ENCODE data around the gene WDR17.
A peak's percentile ranks its signal among the peaks of the same experiment; 100 is the strongest.
"Not testable (repeated sequence)": the region's sequence is repeated elsewhere in the genome, so short reads cannot be mapped to it uniquely, and the experiment has no call there.

The WDR17 gene

DNA sequence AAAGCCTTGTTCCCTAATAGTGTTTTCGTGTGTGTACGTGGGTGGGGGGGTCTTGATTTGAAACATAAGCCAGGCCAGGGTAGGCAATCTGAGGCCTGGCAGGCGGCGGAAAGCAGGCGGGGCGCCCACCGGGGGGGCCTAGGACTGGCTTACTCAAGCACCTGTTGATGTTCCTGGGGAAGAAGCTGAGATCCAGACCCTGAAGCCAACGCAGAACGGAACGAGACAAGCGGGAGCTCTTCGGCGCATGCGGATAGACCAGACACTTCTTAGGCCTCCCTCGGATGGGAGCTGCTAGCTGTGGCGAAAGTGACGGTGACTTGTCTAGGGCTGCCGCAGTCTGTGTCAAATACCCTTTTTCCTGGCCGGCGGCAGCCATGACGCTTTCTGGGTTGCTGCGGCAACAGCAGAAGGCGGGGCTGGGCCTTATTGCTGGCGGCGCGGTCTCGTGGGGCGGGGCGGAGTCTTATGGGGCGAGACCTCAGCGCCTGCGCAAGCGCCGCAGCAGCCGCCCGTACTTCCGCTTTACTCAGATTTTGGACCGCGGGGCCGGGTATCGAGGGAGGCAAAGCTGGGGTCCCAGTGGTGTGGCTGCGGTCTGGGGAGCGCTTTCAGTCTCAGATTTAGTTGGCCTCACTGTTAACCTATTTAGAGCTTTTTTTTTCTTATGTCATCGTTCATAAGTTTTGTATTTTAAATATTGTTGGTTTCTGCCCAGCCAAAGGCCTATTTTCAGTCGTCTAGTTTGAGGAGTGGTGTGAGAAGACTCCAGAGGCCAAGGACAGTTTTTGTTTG lies 129.7 kb downstream of the WDR17 start, which contains the start of gene SPATA4:
SPATA4 (minus strand) TSS at position 402 of the 795 bp plus-strand sequence; CDS start at position 379, 23 bp downstream.
- peak; percentile 94 for DNase-seq

DNA sequence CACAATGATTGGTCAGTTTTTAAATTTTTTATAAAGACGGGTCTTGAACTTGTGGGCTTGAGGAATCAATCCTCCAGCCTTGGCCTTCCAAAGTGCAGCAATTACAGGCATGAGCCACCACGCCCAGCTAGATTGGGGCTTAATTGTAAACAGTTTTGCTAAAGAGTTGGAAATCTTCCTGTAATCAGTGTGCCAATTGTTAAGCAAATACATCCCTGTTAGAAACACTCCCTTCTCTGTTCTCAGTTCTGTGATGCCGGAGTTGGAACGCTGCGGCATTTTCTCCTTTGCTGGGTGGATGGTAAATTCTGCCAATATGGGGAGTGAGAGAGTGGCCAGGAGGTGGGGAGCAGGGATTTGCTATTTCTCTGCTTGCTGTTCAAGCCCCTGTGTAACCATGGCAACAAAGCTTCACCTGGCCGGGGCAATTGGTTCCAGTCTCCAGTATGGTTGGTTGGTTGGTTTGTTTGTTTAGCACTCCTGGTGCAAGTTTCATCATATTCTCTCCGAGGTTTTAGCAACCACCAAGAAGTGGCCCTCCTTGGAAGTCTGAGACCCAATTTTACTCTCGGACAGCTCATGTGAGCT lies 132.8 kb downstream of the WDR17 start:
- DNase-seq, result peak; percentile 17

DNA sequence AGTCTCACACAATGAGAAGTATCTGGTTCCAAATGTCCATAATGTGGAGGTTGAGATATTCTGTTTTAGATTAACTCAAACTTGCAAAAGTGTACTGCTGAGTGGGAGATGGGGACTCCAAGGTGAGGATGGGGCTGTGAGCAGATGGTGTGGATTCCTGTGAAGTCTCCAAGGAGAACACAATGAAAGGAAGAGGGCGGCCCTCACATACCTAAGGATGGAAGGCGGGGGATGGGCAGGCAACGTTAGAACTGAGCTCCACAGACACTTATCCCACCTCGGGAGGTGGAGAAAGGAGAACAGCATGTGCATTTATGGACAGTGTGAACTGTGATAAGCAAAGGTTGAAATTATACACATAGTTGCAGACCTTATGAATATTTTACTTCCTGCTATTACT lies 139.7 kb downstream of the WDR17 start:
- DNase-seq, result peak; percentile 22

DNA sequence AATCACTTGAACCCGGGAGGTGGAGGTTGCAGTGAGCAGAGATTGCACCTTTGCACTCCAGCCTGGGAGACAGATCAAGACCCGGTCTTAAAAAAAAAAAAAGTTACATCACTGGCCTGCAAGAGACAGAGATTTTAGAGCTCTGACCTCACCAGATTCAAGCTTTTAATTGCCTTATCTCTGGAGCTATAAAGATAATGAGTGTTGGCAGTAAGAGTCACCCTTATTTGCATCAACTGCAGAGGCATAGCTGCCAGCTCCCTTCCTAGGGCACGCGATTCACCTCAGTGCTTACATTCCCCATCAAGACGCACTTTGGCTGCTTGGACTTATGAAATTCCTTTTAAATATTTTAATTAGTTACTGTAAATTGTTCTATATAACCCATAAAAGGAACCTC lies 142.2 kb downstream of the WDR17 start:
- peak; percentile 82 for DNase-seq

DNA sequence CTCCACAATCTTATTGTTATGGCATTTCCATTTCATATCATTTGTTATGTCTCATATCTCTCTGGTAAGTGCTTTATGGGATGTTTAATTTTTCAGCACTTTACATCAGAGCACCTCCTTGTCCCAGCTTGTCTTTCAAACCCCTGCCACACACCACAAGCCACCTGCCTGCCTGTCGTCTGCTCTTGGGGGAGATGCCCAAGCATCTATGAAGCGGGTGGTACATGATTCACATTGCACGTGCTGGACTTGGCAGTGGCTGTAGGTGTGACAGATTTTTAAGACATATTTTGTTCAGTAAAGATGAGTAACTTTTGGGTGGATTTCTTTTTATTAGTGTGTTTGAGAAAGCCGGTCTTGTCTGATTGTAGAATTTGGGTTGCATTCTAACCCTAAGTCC lies 143.9 kb downstream of the WDR17 start:
- DNase-seq, result no peak

DNA sequence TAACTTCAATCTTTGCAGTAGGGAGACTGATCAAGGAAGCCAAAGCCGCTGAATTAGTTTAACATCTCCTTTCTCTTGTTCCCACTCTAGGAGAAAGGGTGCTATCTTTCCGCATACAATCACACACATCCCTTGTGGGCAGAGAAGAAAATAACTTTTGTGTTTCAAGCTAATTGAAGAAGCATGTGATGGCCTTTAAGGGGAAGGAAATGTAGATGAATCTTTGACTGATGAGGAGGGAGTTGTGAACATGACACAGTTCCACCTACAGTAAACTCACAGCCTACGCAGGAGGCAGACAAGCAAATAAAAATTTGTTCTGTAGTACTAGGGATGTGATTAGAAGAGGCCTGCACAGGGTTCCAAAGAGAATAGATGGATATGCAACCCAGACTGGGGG lies 144.5 kb downstream of the WDR17 start:
- no peak for DNase-seq

DNA sequence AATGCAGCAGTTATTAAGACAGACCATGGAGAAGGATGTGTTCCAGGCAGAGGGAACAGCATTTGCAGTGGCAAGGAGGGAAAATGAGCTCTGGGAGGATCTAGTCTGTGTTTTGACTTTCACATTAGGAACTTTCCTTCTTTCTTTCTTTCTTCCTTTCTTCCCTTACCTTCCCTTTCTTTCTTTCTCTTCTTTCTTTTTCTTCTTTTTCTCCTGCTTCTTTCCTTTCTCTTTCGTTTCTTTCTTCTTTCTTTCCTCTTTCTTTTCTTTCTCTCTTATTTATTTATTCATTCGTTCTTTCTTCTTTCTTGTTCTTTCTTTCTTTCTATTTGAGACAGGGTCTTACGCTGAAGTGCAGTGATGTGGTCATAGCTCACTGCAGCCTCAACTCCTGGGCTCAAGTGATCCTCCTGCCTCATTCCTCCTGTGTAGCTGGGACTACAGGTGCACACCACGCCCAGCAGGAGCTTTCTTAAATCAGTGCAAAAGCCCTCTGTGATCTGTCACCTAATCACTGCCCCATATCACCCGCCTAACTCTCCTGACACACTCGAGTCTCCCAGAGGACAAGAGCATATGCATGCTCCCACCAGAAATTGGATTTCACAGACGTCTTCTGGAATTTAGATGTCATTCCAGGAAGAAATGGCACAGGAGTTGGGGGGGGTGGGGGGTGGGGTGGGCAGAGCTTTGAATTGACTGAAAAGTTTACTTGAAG lies 145.1 kb downstream of the WDR17 start:
- DNase-seq, result peak; percentile 32

DNA sequence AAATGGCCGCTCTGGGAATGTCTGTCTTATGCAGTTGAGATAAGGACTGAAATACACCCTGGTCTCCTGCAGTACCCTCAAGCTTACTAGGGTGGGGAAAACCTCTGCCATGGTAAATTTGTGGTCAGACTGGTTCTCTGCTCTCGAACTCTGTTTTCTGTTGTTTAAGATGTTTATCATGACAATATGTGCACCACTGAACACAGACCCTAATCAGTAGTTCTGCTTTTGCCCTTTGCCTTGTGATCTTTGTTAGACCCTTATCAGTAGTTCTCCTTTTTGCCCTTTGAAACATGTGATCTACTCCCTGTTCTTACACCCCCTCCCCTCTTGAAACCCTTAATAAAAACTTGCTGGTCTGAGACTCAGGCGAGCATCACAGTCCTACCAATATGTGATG lies 146.7 kb downstream of the WDR17 start:
- DNase-seq, result not testable (repeated sequence)

DNA sequence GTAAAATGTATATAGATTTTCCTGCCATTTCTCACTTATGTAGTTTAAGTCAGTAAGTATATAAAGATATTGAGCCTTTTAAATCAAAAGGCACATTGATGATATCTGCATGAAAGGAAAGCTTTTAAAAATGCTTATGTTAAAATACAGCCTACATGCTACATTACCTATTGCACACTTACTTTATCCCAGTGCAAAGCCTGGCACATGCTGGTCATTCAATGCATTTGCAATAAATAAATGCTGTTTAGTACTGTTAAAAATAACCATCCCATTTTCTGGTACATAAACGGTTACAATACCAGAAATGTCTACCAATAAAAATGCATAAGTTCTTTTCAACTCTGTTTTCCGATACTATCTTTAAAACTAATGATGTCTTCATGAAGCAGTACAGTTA lies 151.9 kb downstream of the WDR17 start:
- DNase-seq, result no peak

DNA sequence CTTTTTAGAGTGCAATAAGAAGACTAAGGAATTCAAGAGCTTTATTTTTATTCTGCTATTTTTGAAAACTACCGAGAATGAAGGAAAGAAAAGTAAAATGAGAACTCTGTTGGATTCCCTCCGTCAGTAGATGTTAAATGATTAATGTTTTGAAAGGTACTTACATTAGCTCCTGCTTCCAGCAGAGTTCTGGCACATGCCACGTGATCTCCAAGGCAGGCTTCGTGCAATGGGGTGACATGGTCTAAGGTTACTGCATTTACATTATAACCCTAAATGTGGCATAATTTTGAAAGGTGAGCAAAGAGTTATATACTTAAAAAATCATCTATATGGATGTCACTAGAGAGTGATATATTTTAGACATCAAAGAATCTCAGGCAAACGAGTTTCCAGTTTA lies 156.5 kb downstream of the WDR17 start:
- no peak for DNase-seq

DNA sequence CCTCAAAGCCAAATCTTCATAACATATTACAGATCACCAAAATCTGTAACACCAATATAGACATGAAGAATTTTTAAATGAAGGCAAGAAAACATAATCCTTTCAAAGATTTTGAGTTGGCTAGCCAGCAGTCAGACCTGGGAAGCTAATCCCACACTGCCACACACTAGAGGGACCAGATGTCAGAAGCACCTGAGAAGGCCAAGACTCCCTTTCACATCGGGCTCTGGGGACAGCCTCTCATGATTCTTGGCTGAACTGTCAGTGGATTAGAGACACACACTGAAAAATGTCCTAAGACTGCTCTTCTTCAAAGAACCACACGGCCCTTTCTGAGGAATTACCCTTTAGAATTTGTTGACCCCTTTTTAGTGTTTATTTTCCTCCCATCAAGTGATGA lies 157.9 kb downstream of the WDR17 start:
- peak; percentile 65 for DNase-seq

DNA sequence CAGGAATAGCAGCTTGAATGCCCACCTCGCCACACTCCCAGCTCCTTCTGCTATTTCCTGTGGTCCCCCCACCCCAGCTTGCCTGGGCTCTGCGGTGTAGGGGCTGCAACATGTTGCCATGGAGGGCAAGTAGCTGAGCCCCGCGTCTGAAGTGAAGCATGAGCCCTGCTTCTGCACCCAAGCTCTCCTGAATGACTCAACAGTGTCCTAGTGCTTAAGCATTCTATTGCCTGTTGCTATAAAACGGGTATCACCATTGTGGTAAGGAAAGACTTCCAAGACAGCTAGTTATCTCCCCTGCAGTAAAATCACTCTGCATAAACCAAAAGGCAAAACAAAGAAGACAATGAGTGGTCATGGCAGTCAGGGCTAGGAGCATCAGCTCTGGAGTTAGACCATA lies 161.1 kb downstream of the WDR17 start:
- DNase-seq, result no peak

DNA sequence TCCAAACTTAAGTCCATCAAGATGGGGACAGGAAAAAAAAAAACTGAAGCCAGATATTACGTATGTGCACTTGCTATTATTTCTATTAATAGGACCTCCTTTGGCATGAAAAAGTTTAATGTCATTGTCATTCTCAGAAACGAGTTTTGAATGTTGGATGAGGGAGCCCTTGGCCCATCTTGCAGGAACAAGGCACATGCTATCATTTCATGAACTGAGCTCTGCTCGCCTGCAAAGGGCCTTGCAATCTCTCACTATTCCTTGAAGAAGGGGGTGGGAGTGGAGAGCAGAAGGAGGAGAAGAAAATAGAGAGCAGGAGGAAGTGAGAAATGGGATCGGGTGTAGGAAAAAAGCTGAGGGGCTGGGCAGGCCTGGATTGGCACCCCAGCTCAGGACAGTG lies 164.0 kb downstream of the WDR17 start:
- DNase-seq, result no peak

Measured in NCI-H82 (cell line).